Sigmoid colon (tissue), 7 donors: Measurements from ENCODE around the gene NTPCR. TPM values are rescaled to one million over a fixed set of nuclear protein-coding genes. Genes with fewer than 3 reads are reported as not detected.

ENCODE experiments used
- DNase-seq: peaks from one replicate; pipeline ENCODE4 v3.0.0-alpha.2; 2019
- H3K27ac ChIP-seq, 4 donors: fragments of 200-600 bp; sonication (generic); one replicate each; pipeline ENCODE4 v1.5.1; 2016 to 2019; ENCODE audit warnings: mild to moderate bottlenecking in 1 of 4
- H3K27me3 ChIP-seq, 3 donors: fragments of 200-600 bp; sonication (generic); one replicate each; pipeline ENCODE4 v1.5.1; 2019; ENCODE audit warnings: mild to moderate bottlenecking in 1 of 3
- H3K36me3 ChIP-seq, 4 donors: fragments of 200-600 bp; sonication (generic); one replicate each; pipeline ENCODE4 v1.5.1; 2016 to 2019
- H3K4me1 ChIP-seq, 4 donors: fragments of 200-600 bp; sonication (generic); one replicate each; pipeline ENCODE4 v1.5.1; 2017 to 2019
- H3K4me3 ChIP-seq, 4 donors: fragments of 200-600 bp; sonication (generic); one replicate each; pipeline ENCODE4 v1.5.1; 2017 to 2019; ENCODE audit warnings: mild to moderate bottlenecking in 2 of 4, moderate library complexity in 1 of 4
- H3K9me3 ChIP-seq, 4 donors: fragments of 200-600 bp in 3 of 4; sonication (generic) in 3 of 4; one replicate each; pipeline versions ENCODE4 v1.5.1 to v1.6.1; 2013 to 2019
- EP300 ChIP-seq, 4 donors: sonication (generic); formaldehyde crosslinking; IDR thresholded peaks; one replicate each; pipeline ENCODE4 v1.6.1; 2017; ENCODE audit warnings: antibody characterized with exemption in 4 of 4
- POLR2A ChIP-seq, 2 donors: fragments of 450-650 bp; IDR thresholded peaks; one replicate each; pipeline ENCODE4 v1.6.1; 2016; ENCODE audit warnings: antibody characterized with exemption in 2 of 2, mild to moderate bottlenecking in 2 of 2, moderate library complexity in 2 of 2
- POLR2AphosphoS5 ChIP-seq, 4 donors: sonication (generic); formaldehyde crosslinking; IDR thresholded peaks; one replicate each; pipeline ENCODE4 v1.6.1; 2017; ENCODE audit warnings: antibody characterized with exemption in 4 of 4
- WGBS, 2 donors: extraction: QIAGEN DNeasy Blood & Tissue Kit; methylation state at CpG; one replicate each; pipeline ENCODE4 v1.1.7; 2013; 5-methylcytosine and 5-hydroxymethylcytosine counted together
- intact Hi-C: fragments of 100-400 bp; cut with DNase I; formaldehyde crosslinking; loops from one replicate; pipeline ENCODE4 v1.15.1; 2023
- polyA plus RNA-seq, 3 donors: library from polyadenylated mRNA; stranded (reverse); fragments of 200-250 nt; gene quantifications; one replicate each; pipeline ENCODE4 v1.2.3, GENCODE V29; 2013
- total RNA-seq, 4 donors: library from RNA; depleted of rRNA; stranded (reverse); fragments of >200 nt; gene quantifications; one replicate each; pipeline ENCODE4 v1.1.0, GENCODE V29; 2016
- TF ChIP-seq, protein P1 (sequence below), 4 experiments: fragments of 450-650 bp in 3 of 4; fragments of 200-600 bp in 1 of 4; IDR thresholded peaks; one replicate each; pipeline ENCODE4 v1.5.1; 2016 to 2019; ENCODE audit warnings: antibody characterized with exemption in 4 of 4, mild to moderate bottlenecking in 3 of 4, moderate library complexity in 2 of 4
- donor health status: healthy with polysubstance abuse.
- donor health status: Bipolar disorder and iron deficiency.
- donor health status: healthy.

NTPCR gene
- total and polyA plus RNA-seq, 7 donors: 20.5 to 100 (median 43.2) TPM

- H3K4me1 ChIP-seq: no peaks in the 10 kb centered on the region
- intact Hi-C loops: no loop called here
- TF ChIP-seq POLR2AphosphoS5 (IDR thresholded peaks at IDR 0.05) (no peak), EP300 (IDR thresholded peaks at IDR 0.05) (no peak), POLR2A (IDR thresholded peaks at IDR 0.05) (no peak)
- TF ChIP-seq, protein P1, sequence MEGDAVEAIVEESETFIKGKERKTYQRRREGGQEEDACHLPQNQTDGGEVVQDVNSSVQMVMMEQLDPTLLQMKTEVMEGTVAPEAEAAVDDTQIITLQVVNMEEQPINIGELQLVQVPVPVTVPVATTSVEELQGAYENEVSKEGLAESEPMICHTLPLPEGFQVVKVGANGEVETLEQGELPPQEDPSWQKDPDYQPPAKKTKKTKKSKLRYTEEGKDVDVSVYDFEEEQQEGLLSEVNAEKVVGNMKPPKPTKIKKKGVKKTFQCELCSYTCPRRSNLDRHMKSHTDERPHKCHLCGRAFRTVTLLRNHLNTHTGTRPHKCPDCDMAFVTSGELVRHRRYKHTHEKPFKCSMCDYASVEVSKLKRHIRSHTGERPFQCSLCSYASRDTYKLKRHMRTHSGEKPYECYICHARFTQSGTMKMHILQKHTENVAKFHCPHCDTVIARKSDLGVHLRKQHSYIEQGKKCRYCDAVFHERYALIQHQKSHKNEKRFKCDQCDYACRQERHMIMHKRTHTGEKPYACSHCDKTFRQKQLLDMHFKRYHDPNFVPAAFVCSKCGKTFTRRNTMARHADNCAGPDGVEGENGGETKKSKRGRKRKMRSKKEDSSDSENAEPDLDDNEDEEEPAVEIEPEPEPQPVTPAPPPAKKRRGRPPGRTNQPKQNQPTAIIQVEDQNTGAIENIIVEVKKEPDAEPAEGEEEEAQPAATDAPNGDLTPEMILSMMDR (IDR thresholded peaks at IDR 0.05): no peak
- no peak for DNase-seq
- H3K9me3 ChIP-seq: peaks cover 0 to 3% (median 0%) of the 10 kb centered on the region in 4 donors
- no peaks in the 10 kb centered on the region for H3K36me3 ChIP-seq
- H3K4me3 ChIP-seq: no peak overlapping the region
- H3K27ac ChIP-seq: no peak overlapping the region
- no peaks in the 10 kb centered on the region for H3K27me3 ChIP-seq
- WGBS, 2 donors: 87 to 89% methylated on average over 20 of the region's 20 CpGs
These were observed 40.0 kb downstream of the NTPCR start for GRCh38 chr1:232990176-232991128.

DNA sequence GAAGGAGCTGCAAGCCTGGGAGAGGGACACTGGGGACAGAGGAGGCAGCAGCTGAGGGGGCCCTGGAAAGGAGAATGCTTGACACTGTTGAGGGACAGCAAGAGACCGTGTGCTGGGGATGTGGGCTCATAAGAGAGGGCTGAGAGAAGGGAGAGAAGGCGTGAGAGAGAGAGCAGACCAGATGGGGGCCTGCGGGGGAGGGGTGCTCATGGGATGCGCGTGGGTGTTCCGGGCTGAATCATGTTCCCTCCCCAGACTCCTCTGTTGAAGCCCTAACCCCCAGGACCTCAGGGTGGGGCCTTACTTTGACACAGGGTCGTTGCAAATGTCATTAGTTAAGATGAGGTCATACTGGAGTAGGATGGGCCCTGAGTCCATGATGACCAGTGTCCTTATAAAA lies 40.8 kb downstream of the NTPCR start:
- Histone ChIP-seq H3K4me1 (no peaks in the 10 kb centered on the region), H3K27me3 (no peaks in the 10 kb centered on the region), H3K27ac (no peak overlapping the region), H3K36me3 (no peaks in the 10 kb centered on the region), H3K4me3 (no peak overlapping the region), H3K9me3 (peaks cover 0 to 3% (median 0%) of the 10 kb centered on the region in 4 donors)
- 87 to 88% methylated on average over 7 of the region's 7 CpGs for WGBS, 2 donors
- intact Hi-C loops: no loop called here
- no peak for TF ChIP-seq POLR2AphosphoS5 (IDR thresholded peaks at IDR 0.05)
- TF ChIP-seq, protein P1 (IDR thresholded peaks at IDR 0.05): no peak
- no peak for DNase-seq

DNA sequence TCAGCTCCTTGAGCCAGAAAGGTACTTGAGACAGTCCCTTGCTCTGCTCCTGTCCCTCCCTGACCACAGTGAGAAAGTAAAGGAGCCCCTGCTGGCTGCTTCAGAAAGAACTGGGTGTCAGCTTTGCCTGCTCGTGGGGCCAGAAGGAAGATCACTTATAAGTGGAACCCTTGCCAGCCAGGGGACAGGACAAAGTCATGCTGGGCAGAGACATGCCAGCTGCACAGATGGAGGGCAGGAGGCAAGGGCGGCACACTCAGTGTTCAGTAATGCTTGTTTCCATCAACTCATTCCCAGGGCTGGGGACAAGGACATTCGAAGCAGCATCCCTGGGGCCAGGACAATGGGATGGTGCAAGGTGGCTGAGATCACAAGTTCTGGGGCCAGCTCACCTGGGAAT lies 41.8 kb downstream of the NTPCR start:
- 87 to 93% methylated on average over 3 of the region's 3 CpGs for WGBS, 2 donors
- Histone ChIP-seq H3K4me3 (no peak overlapping the region), H3K27ac (no peak overlapping the region), H3K4me1 (no peaks in the 10 kb centered on the region), H3K9me3 (peaks cover 0 to 3% (median 0%) of the 10 kb centered on the region in 4 donors), H3K36me3 (no peaks in the 10 kb centered on the region), H3K27me3 (no peaks in the 10 kb centered on the region)
- DNase-seq: no peak
- TF ChIP-seq POLR2A (IDR thresholded peaks at IDR 0.05): no peak
- no peak for TF ChIP-seq EP300 (IDR thresholded peaks at IDR 0.05)
- no peak for TF ChIP-seq POLR2AphosphoS5 (IDR thresholded peaks at IDR 0.05)
- TF ChIP-seq, protein P1 (IDR thresholded peaks at IDR 0.05): no peak
- intact Hi-C loops: no loop called here

DNA sequence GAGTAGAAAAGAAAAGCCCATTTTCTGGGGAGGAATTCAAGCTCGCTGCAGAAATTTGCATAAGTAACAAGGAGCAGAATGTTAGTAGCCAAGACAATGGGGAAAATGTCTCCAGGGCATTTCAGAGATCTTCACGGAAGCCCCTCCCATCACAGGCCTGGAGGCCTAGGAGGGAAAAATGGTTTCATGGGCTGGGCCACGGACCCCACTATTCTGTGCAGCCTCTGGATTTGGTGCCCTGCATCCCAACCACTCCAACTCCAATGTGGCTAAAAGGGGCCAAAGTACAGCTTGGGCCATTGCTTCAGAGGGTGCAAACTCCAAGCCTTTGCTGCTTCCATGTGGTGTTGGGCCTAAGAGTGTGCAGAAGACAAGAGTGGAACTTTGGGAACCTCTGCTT lies 43.1 kb downstream of the NTPCR start:
- Histone ChIP-seq H3K27ac (no peak overlapping the region), H3K27me3 (no peaks in the 10 kb centered on the region), H3K9me3 (peaks cover 0 to 3% (median 0%) of the 10 kb centered on the region in 4 donors), H3K36me3 (no peaks in the 10 kb centered on the region), H3K4me1 (no peaks in the 10 kb centered on the region), H3K4me3 (no peak overlapping the region)
- intact Hi-C loops: no loop called here
- no peak for DNase-seq
- 92 to 95% methylated on average over 3 of the region's 3 CpGs for WGBS, 2 donors
- TF ChIP-seq EP300 (IDR thresholded peaks at IDR 0.05) (no peak), POLR2AphosphoS5 (IDR thresholded peaks at IDR 0.05) (no peak), POLR2A (IDR thresholded peaks at IDR 0.05) (no peak)
- TF ChIP-seq, protein P1 (IDR thresholded peaks at IDR 0.05): no peak
